Peyer's patch (tissue), 4 donors: ENCODE measurements around the gene MPL.

Source experiments
- CTCF ChIP-seq, 6 experiments: fragments of 450-650 bp in 4 of 6; fragments of 200-600 bp in 2 of 6; sonication (generic) in 1 of 6; IDR thresholded peaks; one replicate each; pipeline ENCODE4 v1.5.1; 2017 to 2019; ENCODE audit warnings: antibody characterized with exemption in 6 of 6, mild to moderate bottlenecking in 3 of 6, moderate library complexity in 1 of 6
- POLR2A ChIP-seq, 2 donors: fragments of 450-650 bp; IDR thresholded peaks; one replicate each; pipeline ENCODE4 v1.5.1; 2017; ENCODE audit warnings: antibody characterized with exemption in 2 of 2, mild to moderate bottlenecking in 2 of 2, moderate library complexity in 2 of 2

GRCh38 chr1:43315481-43315880 is 22.1 kb upstream of the MPL start:
- TF ChIP-seq CTCF (IDR thresholded peaks at IDR 0.05) (no peak), POLR2A (IDR thresholded peaks at IDR 0.05) (no peak)
